ENCODE measurements around the gene ZNF469.

Gene ZNF469

GRCh38 chr16:88360999-88361398, 21.8 kb upstream of the ZNF469 start:
- no peak for DNase-seq (ENCODE audit: low spot score)

DNA sequence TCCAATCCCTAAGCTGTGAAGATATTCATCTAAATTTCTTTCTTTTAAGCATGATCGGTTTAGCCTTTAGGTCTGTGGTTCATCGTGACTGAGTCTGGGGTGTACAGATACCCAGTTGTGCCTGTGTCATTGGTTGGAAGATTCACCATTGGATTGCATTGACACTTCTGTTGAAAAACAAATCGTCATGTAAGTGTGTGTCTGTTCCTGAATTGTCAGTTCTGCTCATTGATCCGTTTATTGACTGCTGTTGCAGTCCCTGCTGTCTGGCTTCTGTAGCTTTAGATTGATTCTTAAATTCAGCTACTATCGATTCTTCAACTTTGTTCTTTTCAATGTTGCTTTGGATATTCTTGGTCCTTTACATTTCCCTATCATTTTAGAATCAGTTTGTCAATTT, 21.0 kb upstream of the ZNF469 start:
- no peak for DNase-seq (ENCODE audit: low spot score)

DNA sequence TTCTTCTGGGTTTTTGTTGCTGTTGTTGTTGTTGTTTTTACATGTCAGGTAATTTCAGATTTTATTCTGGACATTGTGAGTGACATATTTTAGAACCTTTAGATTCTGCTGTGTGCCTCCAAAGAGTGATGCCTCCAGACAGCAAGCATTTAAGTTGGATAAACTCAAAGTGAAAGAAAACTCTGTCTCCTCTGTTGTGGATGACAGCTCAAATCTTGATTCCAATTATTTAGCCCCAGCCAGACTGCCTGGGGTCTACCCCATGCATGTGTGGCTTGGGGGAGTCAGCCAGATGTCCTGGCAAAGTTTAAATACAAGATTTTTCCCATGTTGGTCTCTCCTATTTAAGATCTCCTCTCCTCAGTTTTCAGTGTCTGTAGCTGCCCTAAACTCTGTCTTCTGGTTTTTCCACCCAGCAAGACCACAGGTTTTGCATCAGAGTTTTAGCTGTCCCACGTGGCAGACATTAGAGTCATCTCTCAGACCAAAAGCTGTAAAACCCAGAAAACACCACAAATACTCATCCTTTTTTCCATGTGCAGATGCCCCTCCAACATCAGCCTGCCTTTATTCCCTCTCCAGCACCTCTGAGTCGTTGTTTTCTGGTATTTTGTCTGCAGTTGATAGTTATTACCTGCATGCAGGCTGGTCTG, 19.4 kb upstream of the ZNF469 start:
- DNase-seq (ENCODE audit: low spot score) = no peak

DNA sequence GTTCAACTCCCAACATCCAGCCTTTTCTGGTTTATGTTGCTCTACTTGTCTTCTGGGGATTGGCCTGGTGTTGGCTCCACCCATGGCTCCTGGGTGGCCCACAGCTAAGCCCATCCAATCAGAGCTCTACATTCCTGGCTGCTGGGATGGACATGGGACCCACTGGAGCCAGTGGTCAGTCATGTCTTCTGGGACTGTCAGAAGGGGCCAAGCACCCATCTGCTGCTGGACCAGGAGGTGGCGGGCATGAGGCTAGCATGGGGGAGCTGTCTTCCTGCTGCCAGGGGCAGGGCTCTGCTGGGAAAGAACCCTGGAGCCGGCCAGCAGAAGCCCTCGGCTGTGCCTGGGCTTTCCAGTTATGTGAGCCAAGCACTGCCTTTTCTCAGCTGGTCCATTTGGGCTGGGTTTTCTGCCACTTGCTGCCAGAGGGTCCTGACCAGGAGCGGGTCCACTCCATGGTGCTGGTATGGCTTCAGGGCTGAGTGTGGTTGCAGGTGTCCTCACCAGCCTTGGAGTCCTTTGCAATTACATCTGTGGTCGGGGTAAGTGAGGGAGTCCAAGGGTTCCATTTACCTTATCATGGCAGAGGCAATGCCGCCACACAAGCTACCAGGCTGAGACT, 17.4 kb upstream of the ZNF469 start:
- DNase-seq (ENCODE audit: low spot score) = no peak

DNA sequence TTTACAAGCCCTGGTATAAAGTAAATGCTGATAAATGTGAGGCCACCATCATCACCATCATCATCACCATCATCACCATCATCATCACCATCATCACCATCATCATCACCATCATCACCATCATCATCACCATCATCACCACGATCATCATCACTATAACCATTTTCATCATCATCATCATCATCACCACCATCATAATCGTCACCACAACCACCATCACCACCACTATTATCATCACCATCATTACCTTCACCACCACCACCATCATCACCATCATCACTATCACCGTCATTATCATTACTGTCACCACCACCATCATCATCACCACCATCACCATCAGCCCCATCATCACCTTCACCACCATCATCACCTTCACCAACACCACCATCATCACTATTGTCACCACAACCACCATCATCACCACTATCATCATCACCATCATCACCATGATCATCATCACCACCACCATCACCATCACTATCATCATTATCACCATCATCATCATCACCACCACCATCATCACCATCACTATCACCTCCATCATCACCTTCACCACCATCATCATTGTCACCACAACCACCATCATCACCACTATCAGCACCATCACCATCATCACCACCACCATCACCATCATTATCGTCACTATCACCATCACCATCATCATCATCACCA, 16.6 kb upstream of the ZNF469 start:
- DNase-seq (ENCODE audit: low spot score) = no peak

- DNase-seq (ENCODE audit: low spot score) = no peak
Measured at GRCh38 chr16:88366704-88367047, 16.1 kb upstream of the ZNF469 start.

- no peak for DNase-seq (ENCODE audit: low spot score)
Measured at GRCh38 chr16:88367560-88367959, 15.2 kb upstream of the ZNF469 start.

GRCh38 chr16:88368036-88368435, 14.7 kb upstream of the ZNF469 start:
- DNase-seq (ENCODE audit: low spot score) = no peak

- no peak for DNase-seq (ENCODE audit: low spot score)
Measured at GRCh38 chr16:88368994-88369393, 13.8 kb upstream of the ZNF469 start.

DNA sequence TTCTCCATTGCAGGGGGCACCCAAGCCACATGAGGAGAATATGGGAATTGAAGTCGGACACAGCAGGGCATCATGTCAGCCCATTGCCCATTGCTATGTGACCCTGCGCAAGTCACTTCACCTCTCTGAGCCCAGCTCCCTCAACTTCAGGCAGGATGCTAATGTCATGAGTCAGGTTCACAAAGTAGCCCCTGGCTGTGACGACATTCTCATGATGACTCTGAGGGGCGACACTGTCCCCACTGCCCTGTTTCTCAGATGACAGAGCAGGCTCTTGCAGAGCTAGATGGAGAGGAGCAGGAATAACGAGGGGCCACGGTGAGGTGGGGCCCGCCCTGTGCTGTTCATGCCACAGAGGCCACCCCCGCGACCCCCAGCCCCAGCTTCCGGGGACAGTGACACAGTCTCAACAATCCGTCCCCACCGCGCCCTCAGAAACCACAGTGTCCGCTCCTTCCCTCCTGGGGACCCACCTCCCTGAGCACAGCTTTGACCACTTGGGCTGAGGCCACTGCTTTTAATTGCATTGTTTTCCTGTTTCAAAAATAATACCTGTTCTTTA, 13.2 kb upstream of the ZNF469 start:
- no peak for DNase-seq (ENCODE audit: low spot score)

DNA sequence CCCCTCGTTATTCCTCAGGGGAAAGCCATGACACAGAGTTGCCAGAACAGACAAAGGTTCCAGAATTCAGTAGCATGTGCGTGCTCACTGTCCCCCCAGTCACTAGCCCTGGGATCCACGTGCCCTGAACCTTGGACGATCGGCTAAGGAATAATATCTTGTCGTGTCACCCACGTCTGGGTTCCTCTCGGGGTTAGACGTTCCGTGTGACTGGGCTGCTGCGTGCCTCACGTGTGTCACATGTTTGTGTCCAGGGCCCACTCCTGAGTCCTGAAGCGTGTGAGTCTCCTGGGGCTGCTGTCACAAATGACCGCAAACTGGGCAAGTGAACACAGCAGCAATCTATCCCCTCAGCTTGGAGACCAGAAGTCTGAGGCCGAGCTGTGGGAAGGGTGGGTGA, 12.4 kb upstream of the ZNF469 start:
- DNase-seq (ENCODE audit: low spot score) = no peak

GRCh38 chr16:88372522-88372921, 10.2 kb upstream of the ZNF469 start:
- DNase-seq (ENCODE audit: low spot score) = no peak

- no peak for DNase-seq (ENCODE audit: low spot score)
Measured at GRCh38 chr16:88373211-88373610, 9.5 kb upstream of the ZNF469 start.

- DNase-seq (ENCODE audit: low spot score) = no peak
Measured at GRCh38 chr16:88373927-88374492, 8.7 kb upstream of the ZNF469 start.

- DNase-seq (ENCODE audit: low spot score) = no peak
Measured at GRCh38 chr16:88374736-88375135, 8.0 kb upstream of the ZNF469 start.

DNA sequence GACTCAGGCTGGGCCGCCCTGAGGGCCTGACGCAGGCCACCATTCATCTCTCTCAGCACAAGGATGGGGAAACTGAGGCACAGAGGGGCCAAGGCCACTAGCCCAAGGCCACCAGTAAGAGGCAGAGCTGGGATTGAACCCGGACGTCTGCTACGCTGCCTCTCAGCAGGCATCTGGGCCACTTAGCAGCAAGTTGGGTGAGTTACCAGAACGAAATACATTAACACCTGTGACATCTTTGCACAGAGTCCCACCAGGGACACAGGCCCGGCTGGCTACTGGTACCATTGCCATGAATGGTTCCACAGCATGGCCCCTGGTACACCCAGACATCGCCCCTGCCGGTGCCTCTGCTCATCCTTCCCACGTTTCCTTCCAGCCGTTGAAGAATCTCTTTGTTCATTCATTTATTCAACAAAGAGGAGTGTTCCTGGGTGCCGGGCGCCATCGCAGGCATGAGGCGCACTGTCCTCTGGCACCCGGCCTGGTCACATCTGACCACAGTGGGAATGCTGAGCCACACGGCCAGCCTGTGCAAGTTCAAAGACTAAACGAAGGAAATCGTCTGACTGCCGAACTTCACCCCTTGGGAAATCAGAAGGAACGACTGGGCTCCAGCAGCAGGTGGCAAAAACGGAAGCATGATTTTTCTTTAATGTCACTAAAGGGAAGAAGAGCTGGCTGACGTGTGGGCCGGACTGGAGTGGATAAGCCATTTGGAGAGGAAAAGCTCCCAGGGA, 7.4 kb upstream of the ZNF469 start:
- DNase-seq (ENCODE audit: low spot score) = no peak

- DNase-seq (ENCODE audit: low spot score) = no peak
Measured at GRCh38 chr16:88375996-88376834, 6.5 kb upstream of the ZNF469 start.

DNA sequence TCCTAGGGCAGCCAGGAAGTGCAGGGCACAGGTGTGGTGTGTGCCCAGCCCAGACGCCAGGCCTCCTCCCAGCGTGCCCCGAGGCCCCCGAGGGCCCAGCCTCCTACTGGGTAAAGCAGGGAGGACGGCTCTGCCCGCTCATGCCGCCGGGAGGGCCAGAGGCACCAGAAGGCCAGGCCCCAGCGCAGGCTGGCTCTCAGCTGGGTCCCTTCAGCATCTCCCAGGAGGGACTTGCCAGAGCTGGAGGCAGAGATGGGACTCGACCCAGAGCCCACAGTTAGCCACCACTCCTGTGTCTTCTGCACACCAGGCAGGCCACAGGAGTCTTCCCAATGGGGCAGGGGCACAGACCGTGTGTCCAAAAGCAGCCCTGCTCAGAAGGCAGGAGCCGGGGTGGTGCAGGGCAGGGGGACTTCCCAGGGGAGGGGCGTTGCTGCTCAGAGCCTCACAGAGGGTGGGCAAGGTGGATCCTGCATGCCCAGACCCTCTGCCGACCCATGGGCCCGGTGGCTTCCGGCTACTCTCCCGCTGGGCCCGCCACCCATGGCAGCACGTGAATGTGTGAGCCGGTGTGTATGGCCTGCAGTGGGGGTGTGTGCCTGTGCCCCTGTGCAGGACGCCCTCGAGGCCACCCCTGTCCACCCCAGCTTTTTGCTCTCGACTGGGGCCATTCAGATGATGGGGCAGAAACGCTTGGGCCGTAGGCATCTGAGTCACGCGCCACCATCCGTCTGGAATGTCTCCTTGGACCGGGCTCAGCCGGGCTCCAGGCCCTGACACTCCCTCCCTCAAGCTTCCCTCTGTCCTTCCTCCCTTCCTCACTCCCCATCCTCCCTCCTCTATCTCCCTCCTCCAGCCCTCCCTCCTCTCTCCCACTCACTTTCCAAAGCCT, 5.7 kb upstream of the ZNF469 start:
- no peak for DNase-seq (ENCODE audit: low spot score)

DNA sequence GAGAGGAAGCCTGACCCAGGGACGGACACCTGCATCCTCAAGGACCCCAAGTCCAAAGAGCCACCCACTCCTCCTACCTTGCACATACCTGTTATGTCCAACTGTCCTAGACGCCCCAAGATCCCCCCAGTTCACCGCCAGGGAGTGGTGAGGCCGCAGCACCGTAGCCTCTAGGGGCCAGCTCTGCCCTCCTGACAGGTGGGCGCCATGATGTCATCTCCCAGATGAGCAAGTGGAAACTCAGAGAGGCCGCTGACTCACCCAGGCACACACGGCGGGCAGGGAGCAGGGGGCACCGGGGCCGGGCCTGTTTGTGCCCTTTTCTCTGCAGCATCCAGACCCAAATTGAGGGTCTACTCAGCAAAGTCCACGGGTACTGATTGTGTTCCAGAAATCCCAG, 4.8 kb upstream of the ZNF469 start:
- DNase-seq (ENCODE audit: low spot score) = no peak

DNA sequence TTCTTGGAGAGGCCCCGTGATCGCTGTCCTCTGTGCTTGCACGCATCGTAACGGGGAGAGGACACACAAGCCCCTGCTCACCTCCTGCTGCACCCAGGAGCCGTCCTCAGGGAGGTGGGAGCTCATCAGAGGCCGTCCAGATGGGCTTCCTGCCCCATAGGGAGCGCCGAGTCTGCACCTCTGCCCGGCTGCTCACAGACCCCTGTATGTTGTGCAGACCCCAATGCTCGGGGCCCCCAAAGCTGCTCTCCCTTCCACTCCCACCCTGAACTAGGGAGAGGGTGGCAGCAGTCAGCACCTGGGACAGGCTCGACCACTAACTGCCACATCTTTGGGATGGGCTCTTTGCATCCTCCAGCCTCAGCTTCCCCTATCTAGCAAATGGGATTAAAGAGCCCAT, 4.4 kb upstream of the ZNF469 start:
- DNase-seq (ENCODE audit: low spot score) = no peak

Data from LoVo (cell line).